Measurements from ENCODE around the gene UBE2V1.
"Not testable (repeated sequence)": the region's sequence is repeated elsewhere in the genome, so short reads cannot be mapped to it uniquely, and the experiment has no call there.

UBE2V1 gene

DNA sequence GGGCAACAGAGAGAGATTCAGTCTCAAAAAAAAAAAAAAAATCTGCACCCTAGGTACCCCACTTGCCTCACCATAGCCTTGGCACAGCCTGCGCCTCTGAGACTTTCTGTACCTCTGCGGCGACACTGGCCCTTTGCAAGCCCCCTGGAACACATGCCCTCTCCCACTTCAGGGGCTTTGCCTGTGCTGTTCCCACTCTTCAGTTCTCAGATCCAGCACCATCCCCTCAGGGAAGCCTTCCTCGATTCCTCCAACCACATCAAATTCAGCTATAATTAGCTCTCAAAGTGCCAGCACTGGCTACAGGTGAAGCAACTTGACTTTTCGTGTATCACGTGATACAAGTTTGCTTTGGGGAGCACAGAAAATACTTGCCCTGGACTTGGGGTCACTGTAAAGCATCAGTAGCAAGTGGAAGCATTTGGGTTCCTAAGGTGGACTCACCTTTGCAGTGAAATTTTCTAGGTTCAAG is 2.1 kb upstream of the UBE2V1 start:
- DNase-seq (ENCODE audit: low read depth, low spot score), result no peak

GRCh38 chr20:50113420-50114224 is 672 bp upstream of the UBE2V1 start:
- DNase-seq (ENCODE audit: low read depth, low spot score), result no peak

- DNase-seq (ENCODE audit: low read depth, low spot score), result no peak
These were observed 988 bp downstream of the UBE2V1 start for GRCh38 chr20:50111829-50112495.

GRCh38 chr20:50111120-50111828 is 1.7 kb downstream of the UBE2V1 start:
- DNase-seq (ENCODE audit: low read depth, low spot score), result no peak

GRCh38 chr20:50110141-50111047 is 2.6 kb downstream of the UBE2V1 start:
- DNase-seq (ENCODE audit: low read depth, low spot score), result no peak

- DNase-seq (ENCODE audit: low read depth, low spot score), result no peak
These were observed 4.3 kb downstream of the UBE2V1 start for GRCh38 chr20:50108556-50109235.

- DNase-seq (ENCODE audit: low read depth, low spot score), result no peak
These were observed 5.1 kb downstream of the UBE2V1 start for GRCh38 chr20:50107796-50108331.

DNA sequence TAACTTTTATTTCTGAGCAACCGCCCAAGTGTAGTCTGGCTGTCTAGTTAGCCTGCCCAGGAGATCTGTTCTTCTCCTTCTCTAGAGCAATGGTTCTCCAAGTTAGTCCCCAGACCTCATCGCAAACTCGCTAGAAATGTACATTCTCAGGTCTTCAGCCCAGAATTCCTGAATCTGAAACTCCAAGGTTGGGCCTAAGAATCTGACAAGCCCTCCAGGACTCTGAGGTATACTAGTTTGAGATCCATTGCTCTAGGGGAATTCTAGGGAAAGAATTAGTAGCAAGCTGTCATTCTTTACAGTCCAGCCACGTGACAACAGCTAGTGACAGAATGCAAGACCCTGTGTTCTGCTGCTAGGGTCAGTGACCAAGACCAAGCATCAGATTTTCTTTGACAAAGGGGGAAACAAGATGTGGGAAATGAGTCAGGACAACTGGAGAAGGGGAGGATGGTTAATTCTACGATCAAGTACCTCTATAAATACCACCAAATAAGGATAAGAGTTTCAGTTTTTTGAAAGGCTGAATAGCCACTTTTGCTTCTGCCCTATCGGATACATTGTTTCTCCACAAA is 5.8 kb downstream of the UBE2V1 start:
- no peak for DNase-seq (ENCODE audit: low read depth, low spot score)

GRCh38 chr20:50106669-50107068 is 6.3 kb downstream of the UBE2V1 start:
- DNase-seq (ENCODE audit: low read depth, low spot score), result not testable (repeated sequence)

DNA sequence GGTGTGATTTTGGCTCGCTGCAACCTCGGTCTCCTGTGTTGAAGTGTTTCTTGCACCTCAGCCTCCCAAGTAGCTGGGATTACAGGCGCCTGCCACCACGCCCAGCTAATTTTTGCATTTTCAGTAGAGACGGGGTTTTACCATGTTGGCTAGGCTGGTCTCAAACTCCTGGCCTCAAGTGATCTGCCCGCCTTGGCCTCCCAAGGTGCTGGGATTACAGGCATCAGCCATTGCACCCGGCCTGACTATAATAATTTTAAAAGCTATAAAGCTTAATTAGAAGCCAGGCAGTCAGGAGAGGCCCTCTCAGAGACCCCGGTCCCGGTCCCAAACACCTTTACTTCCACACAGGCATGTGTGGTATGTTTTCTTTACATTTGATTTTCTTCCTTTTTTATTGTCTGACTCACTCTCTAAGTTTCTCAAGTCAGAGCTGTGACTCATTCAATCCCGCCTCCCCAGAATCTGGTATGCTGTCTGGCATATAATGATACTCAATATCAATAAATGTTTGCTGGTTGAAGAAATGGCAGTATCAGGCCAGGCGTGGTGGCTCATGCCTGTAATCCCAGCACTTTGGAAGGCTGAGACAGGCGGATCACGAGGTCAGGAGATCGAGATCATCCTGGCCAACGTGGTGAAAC is 9.4 kb downstream of the UBE2V1 start:
- DNase-seq (ENCODE audit: low read depth, low spot score), result not testable (repeated sequence)

GRCh38 chr20:50102551-50102950 is 10.4 kb downstream of the UBE2V1 start:
- DNase-seq (ENCODE audit: low read depth, low spot score), result not testable (repeated sequence)

DNA sequence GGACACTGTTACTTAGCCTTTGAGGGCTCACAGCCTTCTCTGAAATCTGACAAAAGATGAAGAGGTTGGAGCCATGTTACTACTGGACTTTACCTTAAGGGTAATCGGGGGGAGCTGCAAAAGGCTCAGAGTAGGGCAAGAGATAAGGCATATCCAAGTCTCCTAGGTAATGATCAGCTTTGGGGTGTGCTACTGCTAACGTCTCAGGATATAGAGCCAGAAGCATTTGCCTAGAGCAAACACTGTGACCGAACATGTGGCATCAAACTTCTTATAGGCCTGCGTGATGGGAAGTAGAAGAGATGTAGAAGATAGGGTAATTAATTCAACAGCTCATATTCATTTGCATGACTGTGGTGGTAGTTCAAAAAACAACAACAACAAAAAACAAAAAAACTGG is 11.1 kb downstream of the UBE2V1 start:
- DNase-seq (ENCODE audit: low read depth, low spot score), result no peak

- no peak for DNase-seq (ENCODE audit: low read depth, low spot score)
These were observed 11.7 kb downstream of the UBE2V1 start for GRCh38 chr20:50101281-50101680.

DNA sequence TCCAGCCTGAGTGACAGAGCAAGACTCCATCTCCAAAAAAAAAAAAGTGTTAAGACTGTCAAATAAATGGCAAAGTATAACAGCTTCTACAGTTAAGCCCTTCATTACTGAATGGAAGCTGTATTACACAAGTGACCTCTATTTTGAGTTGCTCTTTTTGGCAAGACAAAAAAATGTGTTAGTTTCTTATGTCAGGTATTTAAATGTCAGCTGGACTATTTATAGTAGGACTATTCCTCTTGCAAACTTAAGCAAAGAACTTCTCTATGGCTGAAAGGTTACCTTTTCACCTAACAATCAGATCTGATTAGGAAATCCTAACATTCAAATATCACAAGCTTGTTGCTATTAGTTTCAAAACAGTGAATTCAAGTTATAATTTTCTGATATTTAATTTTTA is 12.4 kb downstream of the UBE2V1 start:
- DNase-seq (ENCODE audit: low read depth, low spot score), result no peak

DNA sequence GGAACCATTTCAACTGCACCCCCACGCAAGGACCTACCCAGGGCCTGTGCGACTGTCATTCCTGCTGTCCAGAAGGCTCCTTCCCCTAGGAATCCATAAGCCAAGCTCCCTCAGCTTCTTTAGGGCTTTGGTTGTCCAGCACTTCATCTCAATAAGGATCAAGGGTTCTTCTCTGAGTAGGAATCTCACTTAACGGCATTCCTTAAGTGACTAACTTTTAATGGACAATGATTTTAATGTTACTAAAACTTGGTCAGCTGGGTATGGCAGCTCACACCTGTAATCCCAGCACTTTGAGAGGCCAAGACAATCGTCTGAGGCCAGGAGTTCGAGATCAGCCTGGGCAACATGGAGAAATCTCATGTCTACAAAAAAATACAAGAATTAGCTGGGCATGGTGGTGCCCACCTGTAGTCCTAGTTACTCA is 13.4 kb downstream of the UBE2V1 start:
- DNase-seq (ENCODE audit: low read depth, low spot score), result no peak

- DNase-seq (ENCODE audit: low read depth, low spot score), result no peak
These were observed 13.8 kb downstream of the UBE2V1 start for GRCh38 chr20:50099113-50099512.

- DNase-seq (ENCODE audit: low read depth, low spot score), result no peak
These were observed 14.7 kb downstream of the UBE2V1 start for GRCh38 chr20:50098259-50098658.

GRCh38 chr20:50097843-50098242 is 15.1 kb downstream of the UBE2V1 start:
- DNase-seq (ENCODE audit: low read depth, low spot score), result no peak

GRCh38 chr20:50096237-50096636 is 16.7 kb downstream of the UBE2V1 start:
- no peak for DNase-seq (ENCODE audit: low read depth, low spot score)
